GM19395 (cell line): ENCODE data around the gene ANK2.

Experiments
- ATAC-seq: cut with Tn5 transposase; IDR thresholded peaks from one replicate; pipeline ENCODE4 v1.9.1; 2021; ENCODE audit warnings: mild to moderate bottlenecking, moderate library complexity; ENCODE audit not compliant: unreplicated experiment

The ANK2 gene

DNA sequence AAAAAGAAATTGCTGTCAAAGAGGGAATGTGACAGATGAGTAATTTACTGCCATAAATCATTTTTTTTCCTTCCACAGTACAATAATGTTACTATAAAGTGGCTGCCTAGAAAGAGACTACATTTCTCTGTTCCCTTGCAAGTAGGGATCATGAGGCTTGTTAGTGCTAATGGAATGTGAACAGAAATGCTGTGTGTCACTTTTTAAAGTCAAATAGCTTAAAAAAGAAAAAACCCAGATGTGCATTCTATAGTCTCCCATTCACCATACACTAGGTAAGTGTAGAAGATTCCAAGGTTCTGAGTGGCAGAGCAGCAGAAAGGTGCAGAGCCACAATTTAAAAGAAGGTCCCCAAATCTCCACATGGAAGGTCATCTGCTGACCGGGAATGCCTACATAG is 383.7 kb downstream of the ANK2 start:
- no peak for ATAC-seq
